ENCODE results near the gene PGS1. TPM values are rescaled to one million over a fixed set of nuclear protein-coding genes. Genes with fewer than 3 reads are reported as not detected.
A peak's percentile ranks its signal among the peaks of the same experiment; 100 is the strongest.

Gene PGS1
- total RNA-seq, 1 experiment from 2014 or later = 47.3 TPM

GRCh38 chr17:78435330-78436005, 57.0 kb downstream of the PGS1 start:
- Histone ChIP-seq H3K9me3 (no peaks in the 10 kb centered on the region), H3K36me3 (no peaks in the 10 kb centered on the region; the same call in 1 of the 2 replicates), H3K27me3 (no peaks in the 10 kb centered on the region), H3K4me3 (no peak overlapping the region)
- no peak for DNase-seq

GRCh38 chr17:78437508-78438169, 59.2 kb downstream of the PGS1 start:
- DNase-seq = no peak
- H3K36me3 ChIP-seq = no peaks in the 10 kb centered on the region
- H3K4me3 ChIP-seq = no peak overlapping the region
- no peaks in the 10 kb centered on the region for H3K9me3 ChIP-seq
- H3K27me3 ChIP-seq = no peaks in the 10 kb centered on the region

- Histone ChIP-seq H3K4me3 (no peak overlapping the region), H3K27me3 (no peaks in the 10 kb centered on the region), H3K9me3 (no peaks in the 10 kb centered on the region), H3K36me3 (no peaks in the 10 kb centered on the region)
- DNase-seq = peak; percentile 32
Observed at GRCh38 chr17:78438271-78438691, 59.8 kb downstream of the PGS1 start.

GRCh38 chr17:78438694-78439325, 60.4 kb downstream of the PGS1 start:
- Histone ChIP-seq H3K9me3 (no peaks in the 10 kb centered on the region), H3K36me3 (no peaks in the 10 kb centered on the region), H3K4me3 (no peak overlapping the region), H3K27me3 (no peaks in the 10 kb centered on the region)
- DNase-seq = no peak

GRCh38 chr17:78441271-78441971, 63.0 kb downstream of the PGS1 start:
- no peak for DNase-seq
- Histone ChIP-seq H3K27me3 (no peaks in the 10 kb centered on the region), H3K9me3 (no peaks in the 10 kb centered on the region), H3K36me3 (no peaks in the 10 kb centered on the region), H3K4me3 (no peak overlapping the region)

- no peak for DNase-seq
- Histone ChIP-seq H3K36me3 (no peaks in the 10 kb centered on the region), H3K27me3 (no peaks in the 10 kb centered on the region), H3K9me3 (no peaks in the 10 kb centered on the region), H3K4me3 (no peak overlapping the region)
Observed at GRCh38 chr17:78442648-78443218, 64.3 kb downstream of the PGS1 start.

- Histone ChIP-seq H3K4me3 (no peak overlapping the region), H3K9me3 (no peaks in the 10 kb centered on the region), H3K27me3 (no peaks in the 10 kb centered on the region), H3K36me3 (no peaks in the 10 kb centered on the region)
- no peak for DNase-seq
Observed at GRCh38 chr17:78444392-78444791, 65.9 kb downstream of the PGS1 start.

- no peak overlapping the region for H3K4me3 ChIP-seq
- no peaks in the 10 kb centered on the region for H3K9me3 ChIP-seq
- DNase-seq = no peak
- no peaks in the 10 kb centered on the region for H3K36me3 ChIP-seq
- no peaks in the 10 kb centered on the region for H3K27me3 ChIP-seq
Observed at GRCh38 chr17:78446833-78447232, 68.4 kb downstream of the PGS1 start.

- no peaks in the 10 kb centered on the region for H3K9me3 ChIP-seq
- no peak for DNase-seq
- H3K36me3 ChIP-seq = no peaks in the 10 kb centered on the region
- H3K4me3 ChIP-seq = no peak overlapping the region
- no peaks in the 10 kb centered on the region for H3K27me3 ChIP-seq
Observed at GRCh38 chr17:78448356-78448993, 70.0 kb downstream of the PGS1 start.

- no peak overlapping the region for H3K4me3 ChIP-seq
- DNase-seq = no peak
- H3K27me3 ChIP-seq = no peaks in the 10 kb centered on the region
- no peaks in the 10 kb centered on the region for H3K9me3 ChIP-seq
- no peaks in the 10 kb centered on the region for H3K36me3 ChIP-seq
Observed at GRCh38 chr17:78449983-78450595, 71.6 kb downstream of the PGS1 start.

- DNase-seq = no peak
- H3K36me3 ChIP-seq = no peaks in the 10 kb centered on the region
- H3K27me3 ChIP-seq = no peaks in the 10 kb centered on the region
- H3K9me3 ChIP-seq = no peaks in the 10 kb centered on the region
- no peak overlapping the region for H3K4me3 ChIP-seq
Observed at GRCh38 chr17:78450696-78451345, 72.4 kb downstream of the PGS1 start.

- no peaks in the 10 kb centered on the region for H3K36me3 ChIP-seq
- H3K27me3 ChIP-seq = no peaks in the 10 kb centered on the region
- no peaks in the 10 kb centered on the region for H3K9me3 ChIP-seq
- H3K4me3 ChIP-seq = no peak overlapping the region
- DNase-seq = no peak
Observed at GRCh38 chr17:78451753-78452152, 73.3 kb downstream of the PGS1 start.

GRCh38 chr17:78454346-78454745, 75.9 kb downstream of the PGS1 start:
- no peaks in the 10 kb centered on the region for H3K27me3 ChIP-seq

GRCh38 chr17:78458091-78458490, 79.6 kb downstream of the PGS1 start:
- Histone ChIP-seq H3K9me3 (no peaks in the 10 kb centered on the region), H3K36me3 (no peaks in the 10 kb centered on the region), H3K4me3 (no peak overlapping the region), H3K27me3 (no peaks in the 10 kb centered on the region)
- DNase-seq = no peak

More at GRCh38 chr17:78454346-78454745, 75.9 kb downstream of the PGS1 start:
- no peaks in the 10 kb centered on the region for H3K9me3 ChIP-seq
- H3K36me3 ChIP-seq = no peaks in the 10 kb centered on the region
- no peak overlapping the region for H3K4me3 ChIP-seq
- no peak for DNase-seq

- Histone ChIP-seq H3K9me3 (no peaks in the 10 kb centered on the region), H3K4me3 (no peak overlapping the region), H3K27me3 (no peaks in the 10 kb centered on the region), H3K36me3 (no peaks in the 10 kb centered on the region)
- DNase-seq = no peak
Observed at GRCh38 chr17:78458736-78459335, 80.4 kb downstream of the PGS1 start.
